HL-60 (cell line): ENCODE measurements around the gene RNF32.

Experiments
- POLR2AphosphoS5 ChIP-seq: IDR thresholded peaks from 2 replicates; pipeline ENCODE4 v1.6.1; 2012; ENCODE audit warnings: low read depth
- TF ChIP-seq, protein P1 (sequence below): IDR thresholded peaks from one replicate; pipeline ENCODE4 v1.5.1; 2011; ENCODE audit warnings: low read length, control low read depth, inconsistent platforms; ENCODE audit not compliant: insufficient read depth
- TF ChIP-seq, protein P2 (sequence below): IDR thresholded peaks from 2 replicates; pipeline ENCODE4 v1.6.1; 2012; ENCODE audit warnings: low read depth; ENCODE audit not compliant: insufficient replicate concordance

DNA sequence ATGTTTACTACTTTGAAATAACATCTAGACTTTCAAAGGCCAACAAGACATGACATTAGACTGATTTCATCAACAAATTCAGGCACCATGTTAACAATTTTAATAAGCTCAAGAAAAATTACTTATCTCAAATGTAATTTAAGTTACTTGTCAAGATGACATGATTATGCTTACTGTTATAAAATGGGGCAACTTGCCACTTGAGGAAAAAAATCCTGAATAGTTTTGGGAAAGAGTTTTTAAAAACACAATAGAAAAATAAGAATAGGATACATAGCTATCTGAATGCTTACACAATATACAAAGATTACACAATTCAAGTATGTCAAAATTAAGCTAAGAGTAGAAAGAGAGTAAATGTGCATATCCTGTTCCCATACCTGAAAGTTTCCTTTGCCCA, 85.4 kb downstream of the RNF32 start:
- TF ChIP-seq, protein P1, sequence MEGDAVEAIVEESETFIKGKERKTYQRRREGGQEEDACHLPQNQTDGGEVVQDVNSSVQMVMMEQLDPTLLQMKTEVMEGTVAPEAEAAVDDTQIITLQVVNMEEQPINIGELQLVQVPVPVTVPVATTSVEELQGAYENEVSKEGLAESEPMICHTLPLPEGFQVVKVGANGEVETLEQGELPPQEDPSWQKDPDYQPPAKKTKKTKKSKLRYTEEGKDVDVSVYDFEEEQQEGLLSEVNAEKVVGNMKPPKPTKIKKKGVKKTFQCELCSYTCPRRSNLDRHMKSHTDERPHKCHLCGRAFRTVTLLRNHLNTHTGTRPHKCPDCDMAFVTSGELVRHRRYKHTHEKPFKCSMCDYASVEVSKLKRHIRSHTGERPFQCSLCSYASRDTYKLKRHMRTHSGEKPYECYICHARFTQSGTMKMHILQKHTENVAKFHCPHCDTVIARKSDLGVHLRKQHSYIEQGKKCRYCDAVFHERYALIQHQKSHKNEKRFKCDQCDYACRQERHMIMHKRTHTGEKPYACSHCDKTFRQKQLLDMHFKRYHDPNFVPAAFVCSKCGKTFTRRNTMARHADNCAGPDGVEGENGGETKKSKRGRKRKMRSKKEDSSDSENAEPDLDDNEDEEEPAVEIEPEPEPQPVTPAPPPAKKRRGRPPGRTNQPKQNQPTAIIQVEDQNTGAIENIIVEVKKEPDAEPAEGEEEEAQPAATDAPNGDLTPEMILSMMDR: no peak
- no peak for TF ChIP-seq POLR2AphosphoS5
- TF ChIP-seq, protein P2, sequence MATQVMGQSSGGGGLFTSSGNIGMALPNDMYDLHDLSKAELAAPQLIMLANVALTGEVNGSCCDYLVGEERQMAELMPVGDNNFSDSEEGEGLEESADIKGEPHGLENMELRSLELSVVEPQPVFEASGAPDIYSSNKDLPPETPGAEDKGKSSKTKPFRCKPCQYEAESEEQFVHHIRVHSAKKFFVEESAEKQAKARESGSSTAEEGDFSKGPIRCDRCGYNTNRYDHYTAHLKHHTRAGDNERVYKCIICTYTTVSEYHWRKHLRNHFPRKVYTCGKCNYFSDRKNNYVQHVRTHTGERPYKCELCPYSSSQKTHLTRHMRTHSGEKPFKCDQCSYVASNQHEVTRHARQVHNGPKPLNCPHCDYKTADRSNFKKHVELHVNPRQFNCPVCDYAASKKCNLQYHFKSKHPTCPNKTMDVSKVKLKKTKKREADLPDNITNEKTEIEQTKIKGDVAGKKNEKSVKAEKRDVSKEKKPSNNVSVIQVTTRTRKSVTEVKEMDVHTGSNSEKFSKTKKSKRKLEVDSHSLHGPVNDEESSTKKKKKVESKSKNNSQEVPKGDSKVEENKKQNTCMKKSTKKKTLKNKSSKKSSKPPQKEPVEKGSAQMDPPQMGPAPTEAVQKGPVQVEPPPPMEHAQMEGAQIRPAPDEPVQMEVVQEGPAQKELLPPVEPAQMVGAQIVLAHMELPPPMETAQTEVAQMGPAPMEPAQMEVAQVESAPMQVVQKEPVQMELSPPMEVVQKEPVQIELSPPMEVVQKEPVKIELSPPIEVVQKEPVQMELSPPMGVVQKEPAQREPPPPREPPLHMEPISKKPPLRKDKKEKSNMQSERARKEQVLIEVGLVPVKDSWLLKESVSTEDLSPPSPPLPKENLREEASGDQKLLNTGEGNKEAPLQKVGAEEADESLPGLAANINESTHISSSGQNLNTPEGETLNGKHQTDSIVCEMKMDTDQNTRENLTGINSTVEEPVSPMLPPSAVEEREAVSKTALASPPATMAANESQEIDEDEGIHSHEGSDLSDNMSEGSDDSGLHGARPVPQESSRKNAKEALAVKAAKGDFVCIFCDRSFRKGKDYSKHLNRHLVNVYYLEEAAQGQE: no peak
